ENCODE measurements around the gene DRC1.
"Not testable (repeated sequence)": the region's sequence is repeated elsewhere in the genome, so short reads cannot be mapped to it uniquely, and the experiment has no call there.

Gene DRC1

GRCh38 chr2:26363323-26363722 lies 38.4 kb upstream of the DRC1 start:
- no peak overlapping the region for H3K4me3 ChIP-seq (ENCODE audit: low read depth, low read length)
- DNase-seq (ENCODE audit: low read depth), result peak; percentile 35
- TF ChIP-seq CTCF (conservative IDR thresholded peaks at IDR 0.05; ENCODE audit: low read depth, low read length), result no peak

- no peak overlapping the region for H3K4me3 ChIP-seq (ENCODE audit: low read depth, low read length)
- no peak for TF ChIP-seq CTCF (conservative IDR thresholded peaks at IDR 0.05; ENCODE audit: low read depth, low read length)
- DNase-seq (ENCODE audit: low read depth), result no peak
These were observed 37.8 kb upstream of the DRC1 start for GRCh38 chr2:26363958-26364357.

- DNase-seq (ENCODE audit: low read depth), result no peak
- TF ChIP-seq CTCF (conservative IDR thresholded peaks at IDR 0.05; ENCODE audit: low read depth, low read length), result no peak
- H3K4me3 ChIP-seq (ENCODE audit: low read depth, low read length), result no peak overlapping the region
These were observed 37.1 kb upstream of the DRC1 start for GRCh38 chr2:26364669-26365068.

- DNase-seq (ENCODE audit: low read depth), result no peak
- no peak overlapping the region for H3K4me3 ChIP-seq (ENCODE audit: low read depth, low read length)
- TF ChIP-seq CTCF (conservative IDR thresholded peaks at IDR 0.05; ENCODE audit: low read depth, low read length), result no peak
These were observed 34.8 kb upstream of the DRC1 start for GRCh38 chr2:26366957-26367356.

GRCh38 chr2:26369664-26370063 lies 32.1 kb upstream of the DRC1 start:
- not testable (repeated sequence) for DNase-seq (ENCODE audit: low read depth); H3K4me3 ChIP-seq (ENCODE audit: low read depth, low read length)

GRCh38 chr2:26370909-26371308 lies 30.8 kb upstream of the DRC1 start:
- DNase-seq (ENCODE audit: low read depth); H3K4me3 ChIP-seq (ENCODE audit: low read depth, low read length): not testable (repeated sequence)

- H3K4me3 ChIP-seq (ENCODE audit: low read depth, low read length), result no peak overlapping the region
- no peak for TF ChIP-seq CTCF (conservative IDR thresholded peaks at IDR 0.05; ENCODE audit: low read depth, low read length)
- DNase-seq (ENCODE audit: low read depth), result no peak
These were observed 24.9 kb upstream of the DRC1 start for GRCh38 chr2:26376799-26377198.

GRCh38 chr2:26380281-26380680 lies 21.4 kb upstream of the DRC1 start:
- DNase-seq (ENCODE audit: low read depth), result no peak
- no peak overlapping the region for H3K4me3 ChIP-seq (ENCODE audit: low read depth, low read length)
- TF ChIP-seq CTCF (conservative IDR thresholded peaks at IDR 0.05; ENCODE audit: low read depth, low read length), result no peak
